ENCODE results near the gene TRIP13.

- TF ChIP-seq POLR2A (IDR thresholded peaks at IDR 0.05) (no peak), POLR2AphosphoS5 (IDR thresholded peaks at IDR 0.05) (no peak)
- TF ChIP-seq, protein P1, sequence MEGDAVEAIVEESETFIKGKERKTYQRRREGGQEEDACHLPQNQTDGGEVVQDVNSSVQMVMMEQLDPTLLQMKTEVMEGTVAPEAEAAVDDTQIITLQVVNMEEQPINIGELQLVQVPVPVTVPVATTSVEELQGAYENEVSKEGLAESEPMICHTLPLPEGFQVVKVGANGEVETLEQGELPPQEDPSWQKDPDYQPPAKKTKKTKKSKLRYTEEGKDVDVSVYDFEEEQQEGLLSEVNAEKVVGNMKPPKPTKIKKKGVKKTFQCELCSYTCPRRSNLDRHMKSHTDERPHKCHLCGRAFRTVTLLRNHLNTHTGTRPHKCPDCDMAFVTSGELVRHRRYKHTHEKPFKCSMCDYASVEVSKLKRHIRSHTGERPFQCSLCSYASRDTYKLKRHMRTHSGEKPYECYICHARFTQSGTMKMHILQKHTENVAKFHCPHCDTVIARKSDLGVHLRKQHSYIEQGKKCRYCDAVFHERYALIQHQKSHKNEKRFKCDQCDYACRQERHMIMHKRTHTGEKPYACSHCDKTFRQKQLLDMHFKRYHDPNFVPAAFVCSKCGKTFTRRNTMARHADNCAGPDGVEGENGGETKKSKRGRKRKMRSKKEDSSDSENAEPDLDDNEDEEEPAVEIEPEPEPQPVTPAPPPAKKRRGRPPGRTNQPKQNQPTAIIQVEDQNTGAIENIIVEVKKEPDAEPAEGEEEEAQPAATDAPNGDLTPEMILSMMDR (IDR thresholded peaks at IDR 0.05 in 8 of 11, conservative IDR thresholded peaks at IDR 0.05 in 3 of 11): no peak
Measured at GRCh38 chr5:864492-865167, 28.1 kb upstream of the TRIP13 start.

Measured in spleen (tissue), 7 donors.